ENCODE data around the gene TMEM151A. TPM values are rescaled to one million over a fixed set of nuclear protein-coding genes. Genes with fewer than 3 reads are reported as not detected.

TMEM151A gene
- total RNA-seq, 1 donor from 2014 or later, result not detected

DNA sequence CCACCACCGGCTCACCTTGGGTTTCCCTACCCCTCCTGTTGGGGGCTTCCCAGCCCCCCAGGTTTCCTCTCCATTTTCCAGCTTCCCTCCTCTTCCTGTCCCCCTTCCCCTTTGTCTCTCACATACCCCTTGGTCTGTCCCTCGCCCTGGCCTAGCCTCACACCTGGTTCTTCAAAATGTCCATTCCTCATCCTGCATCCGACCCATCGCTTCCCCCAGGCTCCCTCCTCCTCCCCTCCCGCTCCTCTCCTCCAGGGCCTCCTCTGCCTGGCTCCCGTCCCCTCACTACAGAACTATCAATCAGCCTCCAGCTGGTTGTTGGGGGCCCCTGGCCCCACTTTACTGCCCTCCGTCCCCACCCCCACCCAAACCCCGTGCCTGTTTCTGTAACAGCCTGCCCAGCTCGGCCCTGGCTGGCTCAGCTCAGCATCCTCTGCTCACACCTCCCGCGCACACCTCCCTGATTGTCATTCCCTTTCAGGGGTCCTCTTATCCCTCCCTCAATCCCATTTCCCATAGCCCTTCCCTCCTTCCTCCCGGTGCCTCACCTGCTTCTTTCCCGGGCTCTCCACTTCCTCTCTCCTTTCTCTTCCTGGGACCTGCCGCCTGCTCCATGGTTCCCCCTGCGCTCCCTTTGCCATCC is 12.5 kb upstream of the TMEM151A start:
- DNase-seq (no peak), ATAC-seq (ENCODE audit: poor library complexity) (no peak)
- intact Hi-C loops (cut with DNase I), result no loop called here

DNA sequence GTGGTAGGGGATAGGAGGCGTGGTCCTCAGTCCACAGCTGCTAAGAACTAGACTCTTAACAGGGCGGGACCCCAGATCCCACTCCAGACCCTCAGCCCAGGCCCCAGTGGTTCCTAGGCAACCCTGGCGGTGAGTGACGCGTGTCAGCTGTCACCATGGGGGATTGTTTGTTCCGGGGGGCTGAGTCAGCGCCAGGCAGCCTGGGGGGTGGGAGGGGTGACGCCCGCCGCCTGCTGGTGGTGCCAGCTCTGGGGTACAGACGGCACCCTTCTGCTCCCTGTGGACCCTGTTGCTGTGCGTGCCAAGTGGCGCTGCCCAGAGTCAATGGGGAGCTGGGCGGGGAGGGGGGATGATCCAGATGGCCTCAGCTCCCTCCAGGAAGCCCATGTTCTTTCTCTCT is 11.3 kb upstream of the TMEM151A start:
- DNase-seq (no peak), ATAC-seq (ENCODE audit: poor library complexity) (no peak)
- intact Hi-C loops (cut with DNase I), result no loop called here

DNA sequence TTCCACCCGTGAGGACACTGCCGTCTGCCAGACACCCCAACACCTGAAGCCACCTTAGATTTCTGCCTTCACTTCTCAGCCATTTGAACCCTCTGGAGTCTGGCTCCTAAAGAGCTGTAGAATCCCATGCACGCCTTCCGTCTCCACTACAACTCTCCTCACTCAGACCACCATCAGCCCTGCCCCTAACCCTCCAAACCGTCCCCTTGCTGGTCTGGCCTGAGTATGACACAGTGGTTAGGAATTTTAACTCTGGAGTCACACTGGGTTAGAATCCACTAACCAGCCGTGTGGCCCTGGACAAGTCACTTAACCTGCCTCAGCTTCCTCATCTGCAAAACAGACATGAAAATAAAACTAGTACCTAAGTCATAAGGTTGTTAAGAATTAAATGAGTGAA is 10.7 kb upstream of the TMEM151A start:
- intact Hi-C loops (cut with DNase I), result no loop called here
- no peak for DNase-seq
- no peak for ATAC-seq (ENCODE audit: poor library complexity)

DNA sequence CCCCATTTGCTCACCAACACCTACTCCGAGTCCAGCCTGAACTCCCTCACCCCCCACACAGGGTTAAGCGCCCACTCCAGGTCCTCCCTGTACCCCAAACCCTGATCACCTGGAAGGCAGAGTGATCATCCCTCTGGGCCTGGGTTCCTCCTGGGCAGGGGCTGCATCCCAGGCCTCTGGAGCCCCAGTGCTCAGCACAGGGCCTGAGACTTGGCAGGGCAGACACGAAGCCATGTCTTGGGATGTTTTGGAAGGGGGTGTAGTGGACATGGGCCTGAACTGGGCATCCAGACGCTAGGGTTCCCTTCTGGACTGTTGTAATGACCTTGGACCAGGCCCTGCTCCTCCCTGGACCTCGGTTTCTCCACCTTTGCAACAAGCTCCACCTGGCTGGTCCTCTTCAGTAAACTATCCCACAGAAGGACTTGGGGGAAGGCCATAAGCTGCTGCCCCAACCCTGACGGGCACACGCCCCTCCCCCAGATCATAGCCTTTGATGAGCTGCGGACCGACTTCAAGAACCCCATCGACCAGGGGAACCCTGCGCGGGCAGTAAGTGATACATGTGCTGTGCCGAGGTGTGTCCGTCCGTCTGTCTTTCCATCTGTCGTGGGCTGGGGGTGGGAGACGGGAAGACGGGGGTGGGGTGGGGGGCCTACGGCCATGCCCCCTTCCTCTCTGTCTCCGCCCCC is 9.8 kb upstream of the TMEM151A start:
- intact Hi-C loops (cut with DNase I), result loop anchor here (2.0 kb wide), 1 partner anchor 59 kb away; no protein-coding TSS in a partner anchor
- DNase-seq, result no peak
- ATAC-seq (ENCODE audit: poor library complexity), result no peak

DNA sequence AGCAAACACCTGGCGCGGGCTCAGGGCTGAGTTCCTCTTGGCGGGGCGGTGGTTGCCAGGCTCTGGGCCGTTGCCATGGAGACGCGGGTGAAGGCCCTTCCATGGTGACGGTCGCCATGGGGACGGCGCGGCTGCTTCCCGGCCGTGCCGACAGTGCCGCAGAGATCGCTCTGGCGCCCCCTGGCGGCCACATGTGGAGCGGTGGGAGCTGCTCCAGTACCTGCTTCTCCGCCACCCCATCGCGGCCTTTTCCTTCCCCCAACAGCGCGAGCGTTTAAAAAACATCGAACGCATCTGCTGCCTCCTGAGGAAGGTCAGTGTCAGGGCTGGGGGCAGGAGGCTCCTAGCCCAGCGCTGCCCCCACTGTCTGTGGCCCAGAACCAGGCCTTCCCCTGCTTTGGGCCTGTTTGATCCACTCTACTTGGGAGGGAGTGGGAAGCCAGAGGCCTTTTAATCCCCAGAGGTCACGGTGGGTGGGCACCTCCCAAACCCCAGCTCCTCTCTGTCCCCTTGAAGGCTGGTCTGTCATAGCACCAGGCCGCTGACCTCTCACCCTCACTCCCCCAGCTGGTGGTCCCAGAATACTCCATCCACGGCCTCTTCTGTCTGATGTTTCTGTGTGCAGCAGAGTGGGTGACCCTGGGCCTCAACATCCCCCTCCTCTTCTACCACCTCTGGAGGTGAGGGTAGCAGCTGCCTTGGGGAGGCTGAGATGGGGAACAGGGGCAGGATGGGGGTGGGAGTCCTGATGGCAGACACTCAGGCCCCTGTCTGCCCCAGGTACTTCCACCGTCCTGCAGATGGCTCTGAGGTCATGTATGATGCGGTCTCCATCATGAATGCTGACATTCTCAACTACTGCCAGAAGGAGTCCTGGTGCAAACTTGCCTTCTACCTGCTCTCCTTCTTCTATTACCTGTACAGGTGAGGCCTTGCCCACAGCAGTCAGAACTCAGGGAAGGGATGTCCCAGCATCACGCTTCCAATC is 8.9 kb upstream of the TMEM151A start:
- peak; percentile 93 for ATAC-seq (ENCODE audit: poor library complexity)
- peak; percentile 99 for DNase-seq
- intact Hi-C loops (cut with DNase I), result loop anchor here (2.0 kb wide), 1 partner anchor 60 kb away; no protein-coding TSS in a partner anchor

DNA sequence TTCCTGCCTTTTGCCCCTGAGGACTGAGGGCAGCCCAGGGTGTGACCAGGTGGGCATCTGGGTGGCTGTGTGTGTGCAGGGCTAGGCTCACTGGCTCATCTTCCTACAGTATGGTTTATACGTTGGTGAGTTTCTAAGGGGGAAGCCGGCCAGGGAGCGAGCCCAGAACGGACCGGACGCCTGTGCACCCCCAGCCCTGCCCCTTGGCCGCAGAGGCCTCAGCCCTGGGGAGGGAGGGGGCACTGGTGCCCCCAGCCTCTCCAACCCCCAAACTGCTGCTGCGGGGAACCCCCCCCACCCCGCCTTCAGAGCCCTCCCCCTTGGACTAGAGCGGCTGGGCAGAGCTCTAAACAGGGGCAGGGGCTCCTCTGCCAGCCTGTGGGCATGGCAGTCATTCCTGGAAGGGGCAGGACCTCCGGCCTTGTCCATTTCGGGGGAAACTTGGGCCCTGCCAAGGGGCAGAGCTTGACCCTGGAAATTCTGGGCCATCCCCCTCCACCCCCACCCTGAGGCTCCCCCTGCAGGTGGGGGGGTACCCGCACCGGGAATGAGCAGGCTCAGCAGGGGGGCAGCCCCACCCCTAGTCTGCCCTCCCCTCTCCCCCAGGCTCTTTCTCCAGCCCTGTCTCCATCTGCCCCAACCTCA is 8.1 kb upstream of the TMEM151A start:
- intact Hi-C loops (cut with DNase I), result loop anchor here (2.0 kb wide), 1 partner anchor 61 kb away; no protein-coding TSS in a partner anchor
- ATAC-seq (ENCODE audit: poor library complexity), result no peak
- no peak for DNase-seq

DNA sequence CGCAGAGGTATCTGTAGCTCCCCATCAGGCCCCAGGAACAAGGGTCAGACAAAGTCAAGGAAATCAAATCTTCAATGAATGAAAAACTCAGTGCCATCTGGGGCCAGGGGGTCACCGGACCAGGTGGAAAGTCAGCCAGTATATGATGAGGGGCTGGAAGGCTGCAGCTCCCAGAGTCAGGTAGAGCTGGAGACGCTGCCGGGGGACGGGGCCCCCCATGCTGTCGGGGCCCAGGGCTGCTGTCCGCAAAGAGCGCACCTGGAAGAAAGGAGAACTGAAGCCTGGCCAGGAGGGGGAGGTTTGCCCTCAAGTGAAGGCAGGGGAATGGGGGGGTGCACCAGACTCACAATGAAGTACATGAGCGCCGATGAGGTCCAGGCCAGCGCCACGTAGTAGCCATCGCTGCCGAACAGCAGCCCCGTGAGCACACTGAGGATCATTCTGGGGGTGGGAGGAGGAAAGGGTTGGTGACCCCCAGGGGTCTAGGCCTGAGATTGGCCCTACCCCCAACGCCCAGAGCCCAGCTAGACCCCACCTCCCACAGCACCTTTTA is 7.1 kb upstream of the TMEM151A start:
- ATAC-seq (ENCODE audit: poor library complexity), result no peak
- no peak for DNase-seq
- intact Hi-C loops (cut with DNase I), result no loop called here

DNA sequence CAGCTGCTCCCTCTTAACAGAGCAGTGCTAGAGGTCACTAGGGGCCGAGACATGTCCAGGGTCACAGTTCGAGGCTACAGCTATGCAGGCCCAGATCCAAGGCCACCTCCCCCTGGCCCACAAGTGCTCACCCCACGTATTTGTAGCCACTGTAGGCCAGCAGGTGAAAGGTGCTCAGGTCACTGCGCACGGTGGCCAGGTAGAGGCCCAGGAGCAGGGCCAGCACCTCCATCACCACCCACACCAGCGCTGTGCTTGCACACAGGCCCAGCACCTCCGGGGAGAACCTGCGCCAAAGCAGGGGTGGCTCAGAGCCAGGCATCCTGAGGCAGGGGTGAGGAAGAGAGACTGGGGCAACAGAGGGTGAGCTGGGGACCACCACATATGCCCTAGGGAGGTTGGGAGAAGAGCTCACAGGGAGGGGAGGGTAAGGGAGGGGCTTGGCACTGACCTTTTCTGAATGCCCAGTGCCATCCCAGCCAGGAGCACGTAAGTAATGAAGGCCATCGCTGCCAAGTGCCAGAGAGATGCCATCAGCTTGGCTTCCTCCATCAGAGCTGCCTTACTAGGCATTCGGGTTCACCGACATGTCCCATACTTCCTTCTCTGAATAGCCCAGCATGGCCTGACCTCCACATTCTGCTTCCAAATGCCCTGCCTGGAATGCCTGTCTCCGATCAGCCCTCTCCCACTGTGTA is 6.3 kb upstream of the TMEM151A start:
- no peak for DNase-seq
- no peak for ATAC-seq (ENCODE audit: poor library complexity)

DNA sequence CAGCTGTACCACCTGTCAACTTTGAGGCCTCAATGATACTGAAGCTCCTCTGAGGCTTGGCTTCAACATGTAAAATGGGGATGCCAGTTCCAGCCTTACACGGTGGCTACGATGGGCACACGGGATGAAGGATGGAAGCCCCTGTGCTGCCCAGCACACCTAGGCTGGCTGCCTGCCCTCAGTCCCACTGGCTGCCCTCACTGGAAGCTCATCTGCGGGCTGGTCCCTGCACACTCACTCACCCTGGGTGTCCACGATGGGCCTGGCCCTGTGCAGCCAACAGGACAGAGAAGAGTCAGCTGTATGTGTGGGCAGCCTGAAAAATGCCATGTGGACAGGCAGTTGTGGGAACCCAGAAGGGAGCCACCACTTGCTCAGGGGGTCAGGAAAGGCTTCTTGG is 5.0 kb upstream of the TMEM151A start:
- no peak for DNase-seq
- intact Hi-C loops (cut with DNase I), result no loop called here
- ATAC-seq (ENCODE audit: poor library complexity), result no peak

More for the DNA sequence above, 6.3 kb upstream of the TMEM151A start:
- intact Hi-C loops (cut with DNase I), result no loop called here

DNA sequence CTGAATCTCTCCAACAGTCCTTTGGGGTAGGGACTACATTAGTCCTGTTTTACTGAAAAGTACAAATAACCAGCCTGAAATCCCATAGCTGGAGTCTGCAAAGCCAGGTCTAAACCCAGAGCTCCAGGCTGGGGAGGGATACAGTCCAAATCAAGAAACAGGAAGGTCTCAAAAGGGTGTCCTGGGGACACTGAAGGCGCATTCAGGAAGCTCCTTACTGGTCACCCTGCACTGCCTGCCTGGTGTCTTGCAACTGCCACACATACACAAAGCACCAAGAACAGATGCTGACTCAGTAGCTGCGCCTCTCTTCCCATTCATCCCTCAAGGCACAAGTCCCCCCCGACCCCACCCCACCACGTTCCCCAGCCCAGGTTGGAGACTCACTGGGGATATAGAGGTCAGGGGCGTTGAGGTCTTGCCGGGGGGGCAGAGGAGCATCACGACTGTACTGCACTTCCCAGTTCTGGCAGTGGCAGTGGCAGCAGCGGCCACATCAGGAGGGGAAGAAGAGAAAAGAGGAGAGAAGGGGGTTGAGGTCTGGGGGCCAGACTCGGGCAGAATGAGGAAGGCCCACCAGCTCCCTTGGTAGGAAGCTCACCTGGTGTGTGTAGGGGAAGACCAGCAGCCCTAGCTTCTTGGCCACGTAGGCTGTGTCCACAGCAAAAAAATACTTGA is 4.3 kb upstream of the TMEM151A start:
- DNase-seq (no peak), ATAC-seq (ENCODE audit: poor library complexity) (no peak)
- intact Hi-C loops (cut with DNase I), result no loop called here

DNA sequence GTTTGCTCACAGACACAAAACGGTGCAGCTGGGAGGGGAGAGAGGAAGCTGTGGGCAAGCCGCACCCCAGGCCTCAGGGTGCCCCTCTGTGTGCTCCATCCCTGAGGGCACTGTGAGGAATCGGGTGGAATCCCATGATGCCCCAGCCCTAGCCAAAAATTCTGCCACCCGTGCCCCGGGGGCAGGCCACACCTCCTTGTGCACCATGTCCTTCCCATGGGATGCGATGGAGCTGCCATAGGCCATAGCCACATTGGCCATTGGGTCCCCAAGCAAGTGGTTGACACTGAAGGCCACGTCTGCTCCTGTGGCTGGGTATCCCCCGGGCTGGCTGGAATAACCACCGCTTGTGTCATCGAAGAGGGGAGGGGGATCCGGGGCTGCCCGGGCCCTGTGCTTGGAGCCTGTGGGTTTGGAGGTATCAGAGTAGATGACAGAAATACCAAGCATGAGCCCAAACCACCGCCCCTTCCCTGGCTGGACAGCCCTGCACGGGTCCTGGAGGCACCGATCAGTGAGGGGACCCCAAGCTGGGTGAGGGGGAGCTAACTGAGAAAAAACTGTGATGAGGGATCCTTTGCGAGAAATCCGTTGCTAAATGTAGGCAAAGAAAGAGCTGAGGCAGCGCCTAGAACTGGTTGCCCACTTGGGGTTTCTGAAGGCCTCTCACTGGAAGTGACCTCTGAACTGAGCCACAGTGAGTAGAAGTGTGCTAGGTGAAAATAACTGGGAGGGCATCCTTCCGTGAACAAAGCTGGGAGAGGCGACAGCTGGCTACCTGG is 3.6 kb upstream of the TMEM151A start:
- intact Hi-C loops (cut with DNase I), result no loop called here
- DNase-seq, result no peak
- no peak for ATAC-seq (ENCODE audit: poor library complexity)

DNA sequence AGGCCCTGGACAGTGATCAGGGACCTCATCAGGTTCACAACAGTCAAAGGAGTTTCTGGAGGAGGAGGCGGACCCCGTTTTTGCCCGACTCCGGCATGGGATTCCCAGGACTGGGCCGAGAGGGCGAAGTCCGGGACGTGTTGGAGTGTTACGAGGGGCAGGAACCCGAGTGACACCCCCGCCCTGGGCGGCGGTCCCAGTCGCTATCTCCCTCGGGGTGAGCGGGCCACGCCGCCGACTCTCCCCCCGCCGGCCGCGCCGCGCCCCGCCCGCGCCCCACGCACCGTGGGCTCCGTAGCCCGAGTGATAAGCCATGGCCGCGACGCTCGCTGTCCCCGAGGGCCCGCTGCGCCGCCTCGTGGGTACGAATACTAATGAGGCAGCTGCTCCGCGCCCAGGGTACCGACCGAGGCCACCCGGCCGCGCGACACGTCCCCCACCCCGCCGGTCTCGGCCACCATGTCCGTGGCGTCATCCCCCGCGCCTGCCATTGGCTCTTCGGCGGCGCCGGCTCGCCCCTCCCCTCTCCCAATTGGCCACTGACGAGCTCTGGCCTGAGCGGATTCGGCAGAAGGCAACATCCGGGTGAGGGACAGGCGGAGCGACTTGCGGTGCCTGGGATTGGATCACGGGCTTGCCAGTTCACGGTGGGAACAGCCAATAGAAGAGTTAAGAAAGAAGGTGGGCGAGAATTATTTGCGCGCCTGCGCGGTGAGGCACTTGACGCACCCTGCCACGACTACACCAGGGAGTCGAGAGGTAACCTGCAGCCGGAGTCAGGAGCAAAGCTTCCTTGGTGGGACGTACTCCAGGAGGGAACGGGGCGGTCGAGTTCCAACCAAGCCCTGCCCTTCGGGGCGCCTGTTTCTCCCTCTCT is 2.8 kb upstream of the TMEM151A start, which contains the start of gene YIF1A:
TSS of gene YIF1A (minus strand) at position 473 of the 877 bp plus-strand sequence. CDS start at position 315, 158 bp downstream.
- ATAC-seq (ENCODE audit: poor library complexity), result peak; percentile 96
- intact Hi-C loops (cut with DNase I), result no loop called here
- DNase-seq, result peak; percentile 99

DNA sequence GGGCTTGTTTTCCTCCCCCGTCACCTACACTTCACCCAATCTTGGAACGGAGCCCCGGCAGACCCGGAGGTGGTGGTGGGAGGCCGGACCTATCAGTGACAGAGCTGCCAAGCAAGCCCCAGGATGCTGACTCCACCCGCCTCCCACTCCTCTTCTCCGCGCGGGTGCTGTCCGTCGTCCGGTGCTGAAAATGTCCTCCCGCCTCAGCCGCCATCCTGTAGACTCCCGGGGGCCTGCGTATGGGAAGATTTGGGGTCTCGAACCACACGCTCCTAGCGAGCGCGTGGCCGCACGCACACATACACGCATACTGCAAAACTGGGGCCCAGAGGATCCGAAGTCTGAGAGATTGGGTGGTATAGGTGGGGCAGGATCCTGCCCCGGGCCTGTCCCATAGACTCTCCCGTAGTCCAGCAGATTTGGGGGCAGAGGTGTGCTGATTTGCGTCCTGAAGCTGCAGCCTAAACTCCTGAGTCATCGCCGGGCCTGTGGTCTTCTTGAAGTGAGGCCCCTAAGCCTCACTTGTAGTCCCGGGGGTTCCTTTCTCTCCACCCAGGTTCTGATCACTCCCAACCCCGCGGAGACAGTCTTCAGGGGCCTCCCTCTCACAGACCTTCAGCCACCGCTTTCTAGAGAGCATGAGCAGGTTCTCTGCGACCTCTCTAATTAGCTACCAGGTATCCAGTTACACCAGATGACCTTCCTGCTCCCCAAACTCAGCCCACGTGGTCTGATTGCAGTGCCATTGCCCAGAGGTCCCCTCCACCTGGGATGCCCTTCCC is 2.0 kb upstream of the TMEM151A start:
- DNase-seq, result peak; percentile 77
- intact Hi-C loops (cut with DNase I), result no loop called here
- peak; percentile 57 for ATAC-seq (ENCODE audit: poor library complexity)

DNA sequence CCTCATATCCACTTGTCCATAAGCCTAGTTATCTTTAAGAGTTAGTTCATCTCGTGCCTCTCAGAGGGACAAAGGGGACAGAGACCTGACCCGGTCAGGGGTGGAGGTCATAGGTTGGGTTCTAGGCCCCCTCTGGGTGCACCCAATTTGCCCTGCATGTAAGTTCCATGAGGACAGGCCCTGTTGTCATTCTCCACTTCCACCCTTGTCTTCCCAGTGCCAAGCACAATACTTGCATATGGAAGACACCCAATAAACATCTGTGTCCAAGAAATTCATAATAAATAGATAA is 1.4 kb upstream of the TMEM151A start:
- intact Hi-C loops (cut with DNase I), result no loop called here
- DNase-seq (no peak), ATAC-seq (ENCODE audit: poor library complexity) (no peak)

DNA sequence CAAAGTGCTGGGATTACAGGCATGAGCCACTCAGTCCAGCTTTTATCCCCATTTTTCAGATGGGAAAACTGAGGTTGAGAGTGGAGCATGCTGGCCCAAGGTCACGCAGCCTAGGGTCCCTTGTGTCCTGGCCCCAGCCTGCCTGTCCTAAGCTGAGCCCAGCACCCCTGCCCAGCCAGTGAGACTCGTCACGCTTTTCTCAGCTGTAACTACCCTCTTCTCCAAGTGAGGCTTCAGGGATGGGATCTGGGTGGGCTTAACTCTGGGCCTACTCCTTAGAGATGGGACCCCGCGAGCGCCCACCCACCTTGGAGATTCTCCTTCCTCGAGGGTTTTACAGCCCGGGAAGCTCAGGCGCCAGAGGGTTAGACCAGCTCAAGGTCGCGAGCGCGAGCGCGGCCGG is 390 bp upstream of the TMEM151A start:
- intact Hi-C loops (cut with DNase I), result no loop called here
- ATAC-seq (ENCODE audit: poor library complexity) (no peak), DNase-seq (no peak)
